HepG2 (cell line): ENCODE data around the gene SNIP1. TPM values are rescaled to one million over a fixed set of nuclear protein-coding genes. Genes with fewer than 3 reads are reported as not detected.

Experiments used
- FOXM1 ChIP-seq: sonication (generic); formaldehyde crosslinking; IDR thresholded peaks from 2 replicates; pipeline ENCODE4 v1.5.0; 2020; ENCODE audit warnings: missing genetic modification reagents
- HMGXB4 ChIP-seq, 2 experiments: sonication (generic) in 1 of 2; formaldehyde crosslinking in 1 of 2; IDR thresholded peaks; 2 replicates each; pipeline versions ENCODE4 v1.4.0 to v1.6.1; 2018 to 2020; ENCODE audit warnings: missing genetic modification reagents in 2 of 2, borderline replicate concordance in 1 of 2, low read depth in 1 of 2, mild to moderate bottlenecking in 1 of 2, missing biosample characterization in 1 of 2
- SOX13 ChIP-seq, 3 experiments: fragments of 450-650 bp in 1 of 3; sonication (generic) in 1 of 3; formaldehyde crosslinking in 1 of 3; IDR thresholded peaks in 2 of 3; conservative IDR thresholded peaks in 1 of 3; 2 replicates each; pipeline versions ENCODE4 v1.5.0 to v1.6.1; 2016 to 2020; ENCODE audit warnings: antibody characterized with exemption in 1 of 3, mild to moderate bottlenecking in 1 of 3, missing compliant biosample characterization in 1 of 3, missing genetic modification reagents in 1 of 3, moderate library complexity in 1 of 3
- ZFP1 ChIP-seq: IDR thresholded peaks from 2 replicates; pipeline ENCODE4 v1.6.1; 2016
- ZFY ChIP-seq: sonication (generic); formaldehyde crosslinking; IDR thresholded peaks from 2 replicates; pipeline ENCODE4 v1.4.0; 2020; ENCODE audit warnings: missing genetic modification reagents
- ZHX2 ChIP-seq, 2 experiments: sonication (generic) in 1 of 2; formaldehyde crosslinking in 1 of 2; IDR thresholded peaks; 2 replicates each; pipeline versions ENCODE4 v1.6.1 to v1.9.0; 2014 to 2022; ENCODE audit warnings: antibody characterized with exemption in 1 of 2, borderline replicate concordance in 1 of 2, inconsistent platforms in 1 of 2, low read depth in 1 of 2, missing genetic modification reagents in 1 of 2
- ZNF253 ChIP-seq: sonication (generic); formaldehyde crosslinking; IDR thresholded peaks from 2 replicates; pipeline ENCODE4 v1.8.0; 2022; ENCODE audit warnings: mild to moderate bottlenecking, missing genetic modification reagents, borderline replicate concordance
- ZNF274 ChIP-seq: sonication (generic); formaldehyde crosslinking; IDR thresholded peaks from 2 replicates; pipeline ENCODE4 v1.5.1; 2020; ENCODE audit warnings: mild to moderate bottlenecking, missing genetic modification reagents
- ZNF33A ChIP-seq: sonication (generic); formaldehyde crosslinking; IDR thresholded peaks from 2 replicates; pipeline ENCODE4 v1.5.1; 2020; ENCODE audit warnings: missing genetic modification reagents, mild to moderate bottlenecking, moderate library complexity, borderline replicate concordance
- ZNF33B ChIP-seq: sonication (generic); formaldehyde crosslinking; IDR thresholded peaks from 2 replicates; pipeline ENCODE4 v1.5.1; 2020; ENCODE audit warnings: mild to moderate bottlenecking, missing genetic modification reagents
- ZNF557 ChIP-seq: sonication (generic); formaldehyde crosslinking; IDR thresholded peaks from 2 replicates; pipeline ENCODE4 v1.4.0; 2020; ENCODE audit warnings: missing genetic modification reagents
- polyA plus RNA-seq, 8 experiments: library from polyadenylated mRNA; depleted of rRNA in 3 of 8; stranded (reverse) in 7 of 8; unstranded in 1 of 8; fragments of >200 nt; fragmentation: Illumina TruSeq in 4 of 8; extraction: Trizol in 4 of 8; gene quantifications; 2 replicates each; pipeline versions ENCODE4 v1.2.1 to v1.2.3, GENCODE V29; 2011 to 2016; ENCODE audit warnings: low read depth in 4 of 8, missing spikeins in 1 of 8, mixed read lengths in 1 of 8; ENCODE audit not compliant: insufficient read depth in 1 of 8
- total RNA-seq, 5 experiments: library from RNA; depleted of rRNA; stranded (reverse); fragments of >200 nt; fragmentation: Illumina TruSeq; extraction: Trizol; gene quantifications; 2 replicates each; pipeline ENCODE4 v1.2.3, GENCODE V29; 2016; ENCODE audit warnings: low read depth in 1 of 5
- TF ChIP-seq, protein P1 (sequence below): sonication (generic); formaldehyde crosslinking; IDR thresholded peaks from 2 replicates; pipeline ENCODE4 v1.4.0; 2020; ENCODE audit warnings: missing genetic modification reagents
- TF ChIP-seq, protein P2 (sequence below): sonication (generic); formaldehyde crosslinking; IDR thresholded peaks from 2 replicates; pipeline ENCODE4 v1.4.0; 2020; ENCODE audit warnings: missing genetic modification reagents, low read depth, mild to moderate bottlenecking, borderline replicate concordance
- TF ChIP-seq, protein P3 (sequence below): sonication (generic); formaldehyde crosslinking; IDR thresholded peaks from 2 replicates; pipeline ENCODE4 v1.4.0; 2020; ENCODE audit warnings: missing genetic modification reagents

Gene SNIP1
- total and polyA plus RNA-seq, 2 of the 13 experiments (the other 11 are each of a cell fraction or from before 2014, with no cell fraction given): 5.5 to 11.2 TPM

- TF ChIP-seq HMGXB4 (CRISPR knock-in tag; IDR thresholded peaks at IDR 0.05; ENCODE audit: borderline replicate concordance in 1 of 2, low read depth in 1 of 2) (peak in 1 of 2 experiments; percentile 82; a peak in 3 of 4 replicates), ZNF33B (no peak), FOXM1 (CRISPR knock-in tag) (no peak), ZFY (CRISPR knock-in tag) (peak; percentile 77), ZNF557 (CRISPR knock-in tag) (peak; percentile 96), ZNF33A (CRISPR knock-in tag) (0 out of 2 replicates have a peak, but pooled peaks have one; percentile 59), ZFP1 (no peak), ZHX2 (IDR thresholded peaks at IDR 0.05; ENCODE audit: low read depth) (peak; percentile 64; the same call in 1 of the 2 replicates), ZHX2 (CRISPR knock-in tag; IDR thresholded peaks at IDR 0.05; ENCODE audit: borderline replicate concordance) (peak; percentile 79; the same call in 1 of the 2 replicates), ZNF274 (CRISPR knock-in tag) (peak; percentile 30), ZNF253 (CRISPR knock-in tag) (no peak), SOX13 (IDR thresholded peaks at IDR 0.05) (no peak), SOX13 (CRISPR knock-in tag; conservative IDR thresholded peaks at IDR 0.05 in 1 of 2, IDR thresholded peaks at IDR 0.05 in 1 of 2) (peak in 1 of 2 experiments; percentile 38; a peak in 2 of 4 replicates)
- TF ChIP-seq, protein P1, sequence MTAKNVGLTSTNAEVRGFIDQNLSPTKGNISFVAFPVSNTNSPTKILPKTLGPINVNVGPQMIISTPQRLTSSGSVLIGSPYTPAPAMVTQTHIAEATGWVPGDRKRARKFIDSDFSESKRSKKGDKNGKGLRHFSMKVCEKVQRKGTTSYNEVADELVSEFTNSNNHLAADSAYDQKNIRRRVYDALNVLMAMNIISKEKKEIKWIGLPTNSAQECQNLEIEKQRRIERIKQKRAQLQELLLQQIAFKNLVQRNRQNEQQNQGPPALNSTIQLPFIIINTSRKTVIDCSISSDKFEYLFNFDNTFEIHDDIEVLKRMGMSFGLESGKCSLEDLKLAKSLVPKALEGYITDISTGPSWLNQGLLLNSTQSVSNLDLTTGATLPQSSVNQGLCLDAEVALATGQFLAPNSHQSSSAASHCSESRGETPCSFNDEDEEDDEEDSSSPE: peak; percentile 73
- TF ChIP-seq, protein P2, sequence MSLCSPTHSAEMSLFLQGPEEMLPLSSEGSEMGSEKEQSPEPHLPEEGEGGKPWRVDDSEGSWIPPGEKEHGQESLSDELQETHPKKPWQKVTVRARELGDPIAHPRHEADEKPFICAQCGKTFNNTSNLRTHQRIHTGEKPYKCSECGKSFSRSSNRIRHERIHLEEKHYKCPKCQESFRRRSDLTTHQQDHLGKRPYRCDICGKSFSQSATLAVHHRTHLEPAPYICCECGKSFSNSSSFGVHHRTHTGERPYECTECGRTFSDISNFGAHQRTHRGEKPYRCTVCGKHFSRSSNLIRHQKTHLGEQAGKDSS (CRISPR knock-in tag): peak; percentile 59; the same call in 1 of the 2 replicates
- TF ChIP-seq, protein P3, sequence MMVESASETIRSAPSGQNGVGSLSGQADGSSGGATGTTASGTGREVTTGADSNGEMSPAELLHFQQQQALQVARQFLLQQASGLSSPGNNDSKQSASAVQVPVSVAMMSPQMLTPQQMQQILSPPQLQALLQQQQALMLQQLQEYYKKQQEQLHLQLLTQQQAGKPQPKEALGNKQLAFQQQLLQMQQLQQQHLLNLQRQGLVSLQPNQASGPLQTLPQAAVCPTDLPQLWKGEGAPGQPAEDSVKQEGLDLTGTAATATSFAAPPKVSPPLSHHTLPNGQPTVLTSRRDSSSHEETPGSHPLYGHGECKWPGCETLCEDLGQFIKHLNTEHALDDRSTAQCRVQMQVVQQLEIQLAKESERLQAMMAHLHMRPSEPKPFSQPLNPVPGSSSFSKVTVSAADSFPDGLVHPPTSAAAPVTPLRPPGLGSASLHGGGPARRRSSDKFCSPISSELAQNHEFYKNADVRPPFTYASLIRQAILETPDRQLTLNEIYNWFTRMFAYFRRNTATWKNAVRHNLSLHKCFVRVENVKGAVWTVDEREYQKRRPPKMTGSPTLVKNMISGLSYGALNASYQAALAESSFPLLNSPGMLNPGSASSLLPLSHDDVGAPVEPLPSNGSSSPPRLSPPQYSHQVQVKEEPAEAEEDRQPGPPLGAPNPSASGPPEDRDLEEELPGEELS: peak; percentile 70
Measured at GRCh38 chr1:37514350-37515184, 39.5 kb downstream of the SNIP1 start, which contains the start of gene MEAF6 (continued).
